DND-41 (cell line): Measurements from ENCODE around the gene RBM47.

Experiments
- ATAC-seq: fragments of 200-7000 bp; cut with Tn5 transposase; 3 replicates; pipeline ENCODE4 v1.9.1; 2021; ENCODE audit warnings: low read depth; ENCODE audit not compliant: insufficient read depth
- DNase-seq: peaks from one replicate; pipeline ENCODE4 v3.0.0-alpha.2; 2020
- H2AFZ ChIP-seq: 2 replicates; pipeline ENCODE4 v1.6.0; 2012; ENCODE audit warnings: low read depth, low read length
- H3K27ac ChIP-seq: 2 replicates; pipeline ENCODE4 v1.5.1; 2012; ENCODE audit warnings: low read length, inconsistent platforms
- H3K27me3 ChIP-seq: fragments of 200-600 bp; sonication (generic); 2 replicates; pipeline ENCODE4 v1.6.0; 2012; ENCODE audit warnings: low read length, mild to moderate bottlenecking, inconsistent platforms; ENCODE audit not compliant: insufficient read depth, poor library complexity
- H3K36me3 ChIP-seq: 2 replicates; pipeline ENCODE4 v1.5.1; 2012; ENCODE audit warnings: low read length, inconsistent platforms; ENCODE audit not compliant: insufficient read depth
- H3K4me1 ChIP-seq: 2 replicates; pipeline ENCODE4 v1.5.1; 2012; ENCODE audit warnings: mild to moderate bottlenecking, low read length; ENCODE audit not compliant: insufficient read depth
- H3K4me2 ChIP-seq: 2 replicates; pipeline ENCODE4 v1.6.0; 2012; ENCODE audit warnings: mild to moderate bottlenecking, moderate library complexity, low read length, inconsistent platforms; ENCODE audit not compliant: insufficient read depth
- H3K4me3 ChIP-seq, 2 experiments: fragments of 200-600 bp in 1 of 2; shearing (Covaris generic) in 1 of 2; 2 replicates each; pipeline ENCODE4 v1.5.1; 2012 to 2016; ENCODE audit warnings: inconsistent platforms in 2 of 2, low read length in 2 of 2, mild to moderate bottlenecking in 2 of 2, low read depth in 1 of 2, moderate library complexity in 1 of 2
- H3K79me2 ChIP-seq: 2 replicates; pipeline ENCODE4 v1.6.0; 2012; ENCODE audit warnings: low read length, inconsistent platforms; ENCODE audit not compliant: insufficient read depth
- H3K9ac ChIP-seq: 2 replicates; pipeline ENCODE4 v1.6.0; 2012; ENCODE audit warnings: low read depth, mild to moderate bottlenecking, inconsistent platforms, low read length, moderate library complexity
- H3K9me3 ChIP-seq: 2 replicates; pipeline ENCODE4 v1.5.1; 2012; ENCODE audit warnings: low read length, moderate library complexity, mild to moderate bottlenecking, inconsistent platforms; ENCODE audit not compliant: insufficient read depth, severe bottlenecking
- H4K20me1 ChIP-seq: 2 replicates; pipeline ENCODE4 v1.6.0; 2012; ENCODE audit warnings: low read length; ENCODE audit not compliant: insufficient read depth
- CTCF ChIP-seq: IDR thresholded peaks from 2 replicates; pipeline ENCODE4 v1.5.1; 2012; ENCODE audit warnings: borderline replicate concordance, low read length, moderate library complexity, mild to moderate bottlenecking; ENCODE audit not compliant: poor library complexity, severe bottlenecking; ENCODE audit errors: extremely low read depth
- EZH2 ChIP-seq: IDR thresholded peaks from 3 replicates; pipeline ENCODE4 v1.6.1; 2012; ENCODE audit warnings: borderline replicate concordance, low read depth, mild to moderate bottlenecking, moderate library complexity, low read length, inconsistent platforms; ENCODE audit not compliant: severe bottlenecking

RBM47 gene

GRCh38 chr4:40573593-40574311 lies 55.9 kb downstream of the RBM47 start:
- Histone ChIP-seq H2AFZ (no peak overlapping the region), H3K27me3 (no peaks in the 10 kb centered on the region), H4K20me1 (no peaks in the 10 kb centered on the region), H3K4me2 (no peak overlapping the region), H3K27ac (no peak overlapping the region), H3K79me2 (no peaks in the 10 kb centered on the region), H3K9ac (no peak overlapping the region), H3K9me3 (no peaks in the 10 kb centered on the region), H3K4me1 (no peaks in the 10 kb centered on the region), H3K36me3 (no peaks in the 10 kb centered on the region), H3K4me3 (no peak overlapping the region)
- ATAC-seq, result no peak
- DNase-seq, result no peak
- TF ChIP-seq CTCF (no peak), EZH2 (no peak)

GRCh38 chr4:40572692-40573310 lies 56.9 kb downstream of the RBM47 start:
- Histone ChIP-seq H3K79me2 (no peaks in the 10 kb centered on the region), H3K27me3 (no peaks in the 10 kb centered on the region), H3K36me3 (no peaks in the 10 kb centered on the region), H2AFZ (no peak overlapping the region), H4K20me1 (no peaks in the 10 kb centered on the region), H3K4me3 (no peak overlapping the region), H3K9me3 (no peaks in the 10 kb centered on the region), H3K27ac (no peak overlapping the region), H3K4me1 (no peaks in the 10 kb centered on the region), H3K4me2 (no peak overlapping the region), H3K9ac (no peak overlapping the region)
- ATAC-seq, result no peak
- DNase-seq, result no peak
- no peak for TF ChIP-seq EZH2
- TF ChIP-seq CTCF, result no peak

GRCh38 chr4:40571208-40571607 lies 58.5 kb downstream of the RBM47 start:
- TF ChIP-seq CTCF, result no peak
- no peak for TF ChIP-seq EZH2
- no peak overlapping the region for H3K4me2 ChIP-seq
- H3K79me2 ChIP-seq, result no peaks in the 10 kb centered on the region

More at GRCh38 chr4:40571208-40571607, 58.5 kb downstream of the RBM47 start:
- Histone ChIP-seq H3K27ac (no peak overlapping the region), H3K36me3 (no peaks in the 10 kb centered on the region), H3K4me3 (no peak overlapping the region), H3K27me3 (no peaks in the 10 kb centered on the region), H2AFZ (no peak overlapping the region), H3K9me3 (no peaks in the 10 kb centered on the region), H3K9ac (no peak overlapping the region), H4K20me1 (no peaks in the 10 kb centered on the region), H3K4me1 (no peaks in the 10 kb centered on the region)
- no peak for DNase-seq
- no peak for ATAC-seq
